SHP77 (cell line): ENCODE measurements around the gene U2SURP.
"Not testable (repeated sequence)": the region's sequence is repeated elsewhere in the genome, so short reads cannot be mapped to it uniquely, and the experiment has no call there.

Experiments used
- DNase-seq, 2 experiments: peaks; one replicate each; lab custom pipeline; 2025; lab: John Stamatoyannopoulos, UW

The U2SURP gene

GRCh38 chr3:143014921-143015320 lies 13.6 kb downstream of the U2SURP start:
- DNase-seq: no peak

GRCh38 chr3:143016321-143016972 lies 15.1 kb downstream of the U2SURP start:
- no peak for DNase-seq

- no peak for DNase-seq
These were observed 23.1 kb downstream of the U2SURP start for GRCh38 chr3:143024351-143024960.

GRCh38 chr3:143031327-143031726 lies 30.0 kb downstream of the U2SURP start:
- DNase-seq: no peak

GRCh38 chr3:143031796-143032387 lies 30.5 kb downstream of the U2SURP start:
- not testable (repeated sequence) for DNase-seq

GRCh38 chr3:143035466-143036211 lies 34.3 kb downstream of the U2SURP start:
- no peak for DNase-seq

GRCh38 chr3:143036557-143036956 lies 35.2 kb downstream of the U2SURP start:
- no peak for DNase-seq

GRCh38 chr3:143037867-143038266 lies 36.5 kb downstream of the U2SURP start:
- no peak for DNase-seq

GRCh38 chr3:143040261-143040879 lies 39.0 kb downstream of the U2SURP start:
- DNase-seq: no peak

- DNase-seq: no peak
These were observed 40.5 kb downstream of the U2SURP start for GRCh38 chr3:143041903-143042302.

GRCh38 chr3:143045639-143046038 lies 44.3 kb downstream of the U2SURP start:
- DNase-seq: no peak

- DNase-seq: not testable (repeated sequence)
These were observed 44.7 kb downstream of the U2SURP start for GRCh38 chr3:143046075-143046474.

GRCh38 chr3:143054011-143054410 lies 52.6 kb downstream of the U2SURP start:
- DNase-seq: no peak

- DNase-seq: no peak
These were observed 55.0 kb downstream of the U2SURP start for GRCh38 chr3:143056372-143056771.

- no peak for DNase-seq
These were observed 59.5 kb downstream of the U2SURP start for GRCh38 chr3:143060906-143061305.

GRCh38 chr3:143063018-143063417 lies 61.6 kb downstream of the U2SURP start:
- no peak for DNase-seq

- no peak for DNase-seq
These were observed 63.4 kb downstream of the U2SURP start for GRCh38 chr3:143064777-143065176.

GRCh38 chr3:143065364-143065763 lies 64.0 kb downstream of the U2SURP start:
- no peak for DNase-seq

GRCh38 chr3:143066033-143066432 lies 64.7 kb downstream of the U2SURP start:
- no peak for DNase-seq

- DNase-seq: no peak
These were observed 65.8 kb downstream of the U2SURP start for GRCh38 chr3:143067201-143067600.

GRCh38 chr3:143068059-143068458 lies 66.7 kb downstream of the U2SURP start:
- no peak for DNase-seq

GRCh38 chr3:143070977-143071551 lies 69.7 kb downstream of the U2SURP start:
- DNase-seq: no peak
